CD4-positive, alpha-beta T cell treated with Interleukin-10 for 1 hour (primary cell): ENCODE measurements around the gene NDUFB8.
A peak's percentile ranks its signal among the peaks of the same experiment; 100 is the strongest.

Source experiments
- DNase-seq: peaks from one replicate; pipeline ENCODE4 v3.0.0-alpha.2; 2020

Gene NDUFB8

DNA sequence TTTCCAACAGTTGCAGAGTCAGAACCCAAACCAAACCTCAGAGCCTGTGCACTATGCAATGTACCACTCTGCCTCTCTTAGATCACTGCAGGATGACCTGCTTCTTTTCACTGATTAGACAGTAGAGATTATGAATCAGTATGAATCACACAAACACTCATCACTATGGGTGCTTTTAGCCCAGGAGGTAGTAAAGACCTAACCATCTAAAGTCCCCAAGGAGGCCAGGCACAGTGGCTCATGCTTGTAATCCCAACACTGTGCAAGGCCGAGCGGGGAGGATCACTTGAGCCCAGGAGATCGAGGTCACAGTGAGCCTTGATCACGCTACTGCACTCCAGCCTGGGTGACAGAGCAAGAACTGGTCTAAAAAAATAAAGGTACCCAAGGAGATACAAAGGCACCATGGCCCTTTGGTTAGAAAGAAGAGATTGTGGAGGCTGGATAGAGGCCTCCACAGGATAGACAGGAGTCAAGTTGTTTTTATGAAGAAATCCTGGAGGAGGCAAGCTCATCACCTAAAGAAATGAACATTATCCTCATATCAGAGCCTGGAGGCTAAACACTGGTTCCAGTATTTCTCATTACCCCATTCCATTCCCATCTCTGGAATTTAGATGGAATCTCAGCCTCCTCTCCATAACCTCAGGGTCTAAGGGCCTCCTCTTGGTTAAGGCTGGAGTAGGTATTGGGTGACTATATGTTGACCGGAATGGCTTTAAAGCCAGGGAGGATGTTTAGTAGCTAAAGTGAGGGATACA lies 22.9 kb downstream of the NDUFB8 start:
- DNase-seq = no peak

DNA sequence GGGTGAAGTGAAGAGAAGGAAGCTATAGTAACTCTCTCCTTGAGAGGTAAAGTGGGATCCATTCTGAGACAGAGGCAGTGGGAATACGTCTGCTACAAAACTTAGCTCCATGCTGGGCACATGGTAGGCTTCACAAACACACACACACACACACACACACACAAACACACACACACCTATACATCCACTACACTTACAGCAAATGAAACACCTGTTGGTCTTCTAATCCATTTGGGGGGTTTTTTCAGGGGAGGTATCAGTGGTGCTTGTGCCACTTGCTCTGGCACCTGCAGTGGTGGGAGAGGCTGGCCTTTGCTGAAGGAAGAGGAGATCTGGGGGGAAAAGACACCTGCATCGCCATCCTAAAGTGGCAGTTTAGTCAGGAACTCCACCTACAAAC lies 24.5 kb downstream of the NDUFB8 start:
- DNase-seq = no peak

GRCh38 chr10:100504096-100504495 lies 25.6 kb downstream of the NDUFB8 start:
- no peak for DNase-seq

DNA sequence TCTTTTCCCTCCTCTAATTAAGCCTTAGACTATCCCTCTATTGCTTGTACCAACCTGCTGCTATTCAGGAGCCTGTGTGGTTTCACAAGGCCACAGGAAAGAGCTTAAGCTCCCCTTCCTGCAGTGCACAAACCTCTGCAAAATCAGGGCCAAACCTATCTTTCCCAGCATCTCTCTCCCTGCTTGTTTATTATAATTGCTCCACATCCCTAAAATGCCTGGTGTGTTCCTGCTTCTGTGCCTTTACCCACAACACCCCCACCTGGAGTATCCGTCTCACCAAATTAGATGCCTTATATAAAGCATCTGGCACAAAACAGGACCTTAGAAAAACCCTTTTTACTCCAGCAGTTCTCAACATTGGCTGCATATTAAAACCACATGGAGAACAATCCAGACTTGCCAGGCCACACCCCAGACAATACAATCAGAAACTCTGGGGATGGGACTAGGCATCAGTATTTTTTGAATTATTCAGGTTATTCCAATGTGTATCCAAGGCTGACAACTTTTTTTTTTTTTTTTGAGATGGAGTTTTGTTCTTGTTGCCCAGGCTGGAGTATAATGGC lies 26.7 kb downstream of the NDUFB8 start:
- no peak for DNase-seq

GRCh38 chr10:100501423-100501822 lies 28.2 kb downstream of the NDUFB8 start:
- no peak for DNase-seq

DNA sequence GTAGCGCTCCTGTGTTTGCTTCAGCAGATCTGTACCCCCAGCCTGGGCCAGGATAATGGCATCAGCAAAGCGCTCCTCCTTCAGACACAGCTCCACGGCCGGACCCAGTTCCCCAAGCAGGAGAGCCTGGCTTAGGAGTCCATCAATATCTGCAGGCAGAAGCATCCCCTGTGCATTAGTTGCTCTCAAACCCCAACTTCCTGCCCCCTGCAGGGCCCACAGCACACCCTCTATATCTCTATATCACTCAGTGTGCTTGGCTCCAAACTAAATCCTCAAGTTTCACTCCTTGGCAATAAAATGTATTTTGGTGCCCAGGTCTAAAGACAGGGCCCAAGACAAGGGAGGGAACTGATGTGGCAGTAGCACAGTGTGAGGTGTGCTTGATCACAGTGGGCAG lies 31.6 kb downstream of the NDUFB8 start:
- no peak for DNase-seq

GRCh38 chr10:100496567-100496966 lies 33.1 kb downstream of the NDUFB8 start:
- no peak for DNase-seq

GRCh38 chr10:100490531-100490930 lies 39.1 kb downstream of the NDUFB8 start:
- DNase-seq = no peak

DNA sequence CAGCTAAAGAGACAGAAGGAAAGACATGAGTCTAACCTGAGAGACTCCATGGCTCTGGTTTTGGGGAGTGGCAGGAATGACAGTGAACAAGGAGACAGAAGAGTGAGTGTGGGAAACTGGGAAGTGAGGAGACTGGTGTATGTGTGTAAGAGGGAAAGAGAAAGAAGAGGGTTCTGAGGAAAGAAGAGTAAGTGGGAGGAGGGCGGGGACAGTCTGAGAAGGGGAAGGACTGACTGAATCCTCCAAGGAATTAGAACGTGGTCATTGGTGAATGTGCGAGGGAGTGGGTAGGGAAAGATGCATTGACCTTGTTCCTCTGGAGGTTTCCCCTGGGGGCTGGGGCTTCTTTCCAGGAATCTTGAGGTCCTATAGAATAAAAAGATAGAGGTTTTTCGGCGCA lies 40.3 kb downstream of the NDUFB8 start:
- DNase-seq = no peak

GRCh38 chr10:100487529-100487928 lies 42.1 kb downstream of the NDUFB8 start:
- DNase-seq = no peak

GRCh38 chr10:100485801-100486495 lies 43.7 kb downstream of the NDUFB8 start:
- no peak for DNase-seq

DNA sequence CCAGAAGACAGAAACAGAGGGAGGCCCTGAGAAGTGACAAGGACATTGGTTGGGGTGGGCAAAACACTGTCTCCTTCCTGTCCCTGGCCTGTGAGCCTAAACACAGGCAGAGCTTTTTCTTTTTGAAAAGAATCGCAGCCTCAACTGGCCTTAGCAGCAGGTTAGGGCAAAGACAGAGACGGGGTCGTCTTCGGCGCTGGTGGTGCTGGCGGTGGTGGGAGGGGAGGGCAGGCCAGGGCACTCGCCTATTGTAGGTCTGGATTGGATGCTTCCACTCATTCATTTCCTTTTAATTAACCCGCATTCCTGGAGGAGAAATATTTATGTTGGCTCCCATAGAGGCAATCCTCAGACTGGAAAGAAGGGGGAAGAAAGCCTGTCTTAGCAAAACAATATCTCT lies 44.3 kb downstream of the NDUFB8 start:
- no peak for DNase-seq

DNA sequence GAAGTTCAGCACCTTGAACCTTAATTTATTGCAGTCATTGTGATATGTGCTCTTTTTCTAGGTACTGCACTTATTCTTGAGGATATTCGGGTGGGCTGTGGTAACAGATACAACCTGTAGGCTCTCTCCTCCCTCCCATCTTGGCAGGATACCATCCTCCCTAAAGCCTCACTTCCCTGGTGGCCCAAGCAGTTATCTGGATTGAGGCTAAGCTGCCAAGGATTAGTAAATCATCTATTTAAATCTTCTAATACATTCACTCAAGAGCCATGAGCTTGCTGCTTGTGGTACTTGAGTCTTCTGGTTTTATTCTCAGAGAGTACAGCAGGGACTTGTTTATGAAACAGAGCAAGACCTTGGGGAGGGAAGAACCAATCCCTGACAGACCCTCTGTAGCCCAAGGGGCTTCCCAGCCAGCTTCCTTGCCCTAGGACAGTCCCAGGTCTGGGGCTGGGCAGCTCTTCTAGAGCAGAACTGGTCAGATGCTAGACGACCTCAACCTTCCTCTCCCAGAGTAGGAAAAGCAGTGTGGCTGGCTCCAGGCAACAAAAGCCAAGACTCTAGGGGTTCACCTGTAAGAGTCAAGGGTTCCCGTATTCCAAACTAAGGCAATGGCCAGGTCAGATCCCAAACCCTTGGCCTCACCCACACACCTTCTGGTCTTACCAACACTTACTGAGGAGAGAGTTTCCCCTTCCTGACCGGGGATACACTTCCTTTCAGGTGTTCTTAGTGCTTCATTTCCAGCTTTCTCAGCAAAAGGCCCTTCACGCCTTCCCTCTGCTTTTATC lies 45.6 kb downstream of the NDUFB8 start:
- no peak for DNase-seq

- no peak for DNase-seq
Observed at GRCh38 chr10:100482834-100483185, 46.9 kb downstream of the NDUFB8 start.

DNA sequence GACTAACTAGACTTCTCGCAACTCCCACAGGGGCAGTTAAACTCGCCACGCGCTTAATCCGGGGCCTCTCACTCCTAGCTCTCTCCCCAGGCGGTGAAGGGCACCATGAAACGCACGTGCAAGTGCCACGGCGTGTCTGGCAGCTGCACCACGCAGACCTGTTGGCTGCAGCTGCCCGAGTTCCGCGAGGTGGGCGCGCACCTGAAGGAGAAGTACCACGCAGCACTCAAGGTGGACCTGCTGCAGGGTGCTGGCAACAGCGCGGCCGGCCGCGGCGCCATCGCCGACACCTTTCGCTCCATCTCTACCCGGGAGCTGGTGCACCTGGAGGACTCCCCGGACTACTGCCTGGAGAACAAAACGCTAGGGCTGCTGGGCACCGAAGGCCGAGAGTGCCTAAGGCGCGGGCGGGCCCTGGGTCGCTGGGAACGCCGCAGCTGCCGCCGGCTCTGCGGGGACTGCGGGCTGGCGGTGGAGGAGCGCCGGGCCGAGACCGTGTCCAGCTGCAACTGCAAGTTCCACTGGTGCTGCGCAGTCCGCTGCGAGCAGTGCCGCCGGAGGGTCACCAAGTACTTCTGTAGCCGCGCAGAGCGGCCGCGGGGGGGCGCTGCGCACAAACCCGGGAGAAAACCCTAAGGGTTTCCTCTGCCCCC lies 47.4 kb downstream of the NDUFB8 start:
- peak; percentile 69 for DNase-seq

GRCh38 chr10:100481462-100482081 lies 48.1 kb downstream of the NDUFB8 start:
- peak; percentile 95 for DNase-seq

- no peak for DNase-seq
Observed at GRCh38 chr10:100480002-100480401, 49.7 kb downstream of the NDUFB8 start.

- DNase-seq = no peak
Observed at GRCh38 chr10:100479037-100479436, 50.6 kb downstream of the NDUFB8 start.

- DNase-seq = no peak
Observed at GRCh38 chr10:100477970-100478369, 51.7 kb downstream of the NDUFB8 start.
